HepG2 (cell line): ENCODE measurements around the gene BAHD1. TPM values are rescaled to one million over a fixed set of nuclear protein-coding genes. Genes with fewer than 3 reads are reported as not detected.

Experiments used
- ARID5B ChIP-seq: IDR thresholded peaks from 2 replicates; pipeline ENCODE4 v1.4.0; 2020; ENCODE audit warnings: mild to moderate bottlenecking, missing genetic modification reagents
- EP300 ChIP-seq, 3 experiments: sonication (generic) in 1 of 3; formaldehyde crosslinking in 1 of 3; IDR thresholded peaks; 2 replicates each; pipeline versions ENCODE4 v1.5.1 to v1.6.1; 2011 to 2020; ENCODE audit warnings: low read depth in 2 of 3, low read length in 2 of 3, borderline replicate concordance in 1 of 3, improper control_type of control experiment in 1 of 3, mild to moderate bottlenecking in 1 of 3, missing genetic modification reagents in 1 of 3, moderate library complexity in 1 of 3
- HHEX ChIP-seq: IDR thresholded peaks from 2 replicates; pipeline ENCODE4 v1.6.1; 2016; ENCODE audit warnings: control low read depth
- ISX ChIP-seq: sonication (generic); formaldehyde crosslinking; conservative IDR thresholded peaks from 2 replicates; pipeline ENCODE4 v1.5.0; 2020; ENCODE audit warnings: missing genetic modification reagents
- POLR2A ChIP-seq, 2 experiments: IDR thresholded peaks; 2 replicates each; pipeline ENCODE4 v1.6.1; 2011; ENCODE audit warnings: low read depth in 2 of 2, low read length in 2 of 2, mild to moderate bottlenecking in 1 of 2, moderate library complexity in 1 of 2; ENCODE audit not compliant: insufficient read depth in 1 of 2
- POLR2AphosphoS5 ChIP-seq: IDR thresholded peaks from 2 replicates; pipeline ENCODE4 v1.6.1; 2012; ENCODE audit warnings: low read depth, low read length
- RXRB ChIP-seq: IDR thresholded peaks from 2 replicates; pipeline ENCODE4 v1.6.1; 2016; ENCODE audit warnings: borderline replicate concordance, missing genetic modification reagents, missing compliant biosample characterization
- TFDP1 ChIP-seq: IDR thresholded peaks from 2 replicates; pipeline ENCODE4 v1.6.1; 2016; ENCODE audit warnings: missing compliant biosample characterization, missing genetic modification reagents, borderline replicate concordance
- ZFAT ChIP-seq: sonication (generic); formaldehyde crosslinking; conservative IDR thresholded peaks from 2 replicates; pipeline ENCODE4 v1.8.1; 2023; ENCODE audit warnings: missing genetic modification reagents, inconsistent platforms
- ZNF205 ChIP-seq: IDR thresholded peaks from 2 replicates; pipeline ENCODE4 v1.6.1; 2018; ENCODE audit warnings: missing biosample characterization, missing genetic modification reagents
- ZNF317 ChIP-seq: sonication (generic); formaldehyde crosslinking; IDR thresholded peaks from 2 replicates; pipeline ENCODE4 v1.5.0; 2020; ENCODE audit warnings: mild to moderate bottlenecking, missing genetic modification reagents
- ZNF318 ChIP-seq: sonication (generic); formaldehyde crosslinking; IDR thresholded peaks from 2 replicates; pipeline ENCODE4 v1.4.0; 2020; ENCODE audit warnings: mild to moderate bottlenecking, missing genetic modification reagents
- polyA plus RNA-seq, 8 experiments: library from polyadenylated mRNA; depleted of rRNA in 3 of 8; stranded (reverse) in 7 of 8; unstranded in 1 of 8; fragments of >200 nt; fragmentation: Illumina TruSeq in 4 of 8; extraction: Trizol in 4 of 8; gene quantifications; 2 replicates each; pipeline versions ENCODE4 v1.2.1 to v1.2.3, GENCODE V29; 2011 to 2016; ENCODE audit warnings: low read depth in 4 of 8, missing spikeins in 1 of 8, mixed read lengths in 1 of 8; ENCODE audit not compliant: insufficient read depth in 1 of 8
- total RNA-seq, 5 experiments: library from RNA; depleted of rRNA; stranded (reverse); fragments of >200 nt; fragmentation: Illumina TruSeq; extraction: Trizol; gene quantifications; 2 replicates each; pipeline ENCODE4 v1.2.3, GENCODE V29; 2016; ENCODE audit warnings: low read depth in 1 of 5
- TF ChIP-seq, protein P1 (sequence below): IDR thresholded peaks from 2 replicates; pipeline ENCODE4 v1.6.1; 2016
- TF ChIP-seq, protein P2 (sequence below): sonication (generic); formaldehyde crosslinking; IDR thresholded peaks from 2 replicates; pipeline ENCODE4 v1.5.0; 2020; ENCODE audit warnings: missing genetic modification reagents, mild to moderate bottlenecking, borderline replicate concordance

BAHD1 gene
- total and polyA plus RNA-seq, 2 of the 13 experiments (the other 11 are each of a cell fraction or from before 2014, with no cell fraction given): 3.3 to 8.7 TPM

DNA sequence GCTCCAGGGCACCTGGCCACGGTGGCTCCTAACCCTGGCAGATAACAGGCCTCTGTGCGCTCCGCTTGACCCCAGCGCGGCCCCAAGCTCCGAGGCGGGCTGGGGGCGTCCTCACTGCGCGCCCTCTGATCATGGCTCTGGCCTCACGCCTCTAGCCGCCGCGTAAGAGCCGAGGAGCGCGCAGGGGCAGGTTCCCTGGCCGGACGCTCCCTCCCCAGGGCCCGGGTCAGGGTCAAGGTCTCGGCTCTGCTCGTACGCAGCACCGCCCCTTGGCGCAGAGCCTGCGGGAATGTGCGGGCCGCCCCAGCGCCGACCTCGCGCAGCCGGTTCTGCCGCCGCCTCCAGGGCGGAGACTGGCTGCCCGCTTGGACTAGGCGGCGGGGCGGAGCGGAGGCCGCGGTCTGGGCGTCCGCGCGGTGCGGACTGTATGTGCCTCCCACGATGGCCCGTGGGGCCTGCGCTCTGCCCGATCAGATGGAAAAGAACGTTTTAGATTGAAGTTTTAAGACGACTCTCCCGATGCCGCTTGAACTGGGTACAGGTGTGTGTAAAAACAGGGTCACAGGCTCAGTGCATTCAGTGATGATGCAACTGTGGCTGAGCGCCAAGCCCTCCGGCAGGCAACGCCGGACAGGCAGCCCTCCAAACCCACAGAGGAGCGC, 70.8 kb downstream of the BAHD1 start (continued):
- TF ChIP-seq ZNF318 (CRISPR knock-in tag) (no peak), POLR2A (IDR thresholded peaks at IDR 0.05; ENCODE audit: insufficient read depth in 1 of 2, low read depth in 2 of 2, low read length in 2 of 2) (no peak), TFDP1 (CRISPR knock-in tag) (peak; percentile 77; the same call in 1 of the 2 replicates), ISX (0 out of 2 replicates have a peak, but pooled peaks have one; percentile 17), HHEX (CRISPR knock-in tag) (no peak), ZNF205 (CRISPR knock-in tag) (peak; percentile 68), ARID5B (CRISPR knock-in tag) (peak; percentile 90), EP300 (IDR thresholded peaks at IDR 0.05; ENCODE audit: low read depth in 2 of 2, low read length in 2 of 2) (peak in 1 of 2 experiments; percentile 34; a peak in 1 of 4 replicates), EP300 (CRISPR knock-in tag; IDR thresholded peaks at IDR 0.05; ENCODE audit: borderline replicate concordance) (no peak), RXRB (CRISPR knock-in tag) (peak; percentile 93), POLR2AphosphoS5 (no peak), ZFAT (CRISPR knock-in tag) (0 out of 2 replicates have a peak, but pooled peaks have one; percentile 73), ZNF317 (no peak)
- TF ChIP-seq, protein P1, sequence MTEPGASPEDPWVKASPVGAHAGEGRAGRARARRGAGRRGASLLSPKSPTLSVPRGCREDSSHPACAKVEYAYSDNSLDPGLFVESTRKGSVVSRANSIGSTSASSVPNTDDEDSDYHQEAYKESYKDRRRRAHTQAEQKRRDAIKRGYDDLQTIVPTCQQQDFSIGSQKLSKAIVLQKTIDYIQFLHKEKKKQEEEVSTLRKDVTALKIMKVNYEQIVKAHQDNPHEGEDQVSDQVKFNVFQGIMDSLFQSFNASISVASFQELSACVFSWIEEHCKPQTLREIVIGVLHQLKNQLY (CRISPR knock-in tag): peak; percentile 27; the same call in 1 of the 2 replicates
- TF ChIP-seq, protein P2, sequence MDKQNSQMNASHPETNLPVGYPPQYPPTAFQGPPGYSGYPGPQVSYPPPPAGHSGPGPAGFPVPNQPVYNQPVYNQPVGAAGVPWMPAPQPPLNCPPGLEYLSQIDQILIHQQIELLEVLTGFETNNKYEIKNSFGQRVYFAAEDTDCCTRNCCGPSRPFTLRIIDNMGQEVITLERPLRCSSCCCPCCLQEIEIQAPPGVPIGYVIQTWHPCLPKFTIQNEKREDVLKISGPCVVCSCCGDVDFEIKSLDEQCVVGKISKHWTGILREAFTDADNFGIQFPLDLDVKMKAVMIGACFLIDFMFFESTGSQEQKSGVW (CRISPR knock-in tag): no peak
